GM10266 (cell line): ENCODE data around the gene UGT1A7.

ENCODE experiments used
- DNase-seq: peaks from one replicate; pipeline ENCODE4 v3.0.0; 2012; ENCODE audit errors: extremely low spot score
- TF ChIP-seq, protein P1 (sequence below): IDR thresholded peaks from 2 replicates; pipeline ENCODE4 v1.5.1; 2012; ENCODE audit warnings: mild to moderate bottlenecking, low read depth; ENCODE audit not compliant: control insufficient read depth, insufficient read depth; ENCODE audit errors: missing control alignments

Gene UGT1A7

GRCh38 chr2:233768076-233768475 lies 86.4 kb downstream of the UGT1A7 start:
- DNase-seq, result no peak
- TF ChIP-seq, protein P1, sequence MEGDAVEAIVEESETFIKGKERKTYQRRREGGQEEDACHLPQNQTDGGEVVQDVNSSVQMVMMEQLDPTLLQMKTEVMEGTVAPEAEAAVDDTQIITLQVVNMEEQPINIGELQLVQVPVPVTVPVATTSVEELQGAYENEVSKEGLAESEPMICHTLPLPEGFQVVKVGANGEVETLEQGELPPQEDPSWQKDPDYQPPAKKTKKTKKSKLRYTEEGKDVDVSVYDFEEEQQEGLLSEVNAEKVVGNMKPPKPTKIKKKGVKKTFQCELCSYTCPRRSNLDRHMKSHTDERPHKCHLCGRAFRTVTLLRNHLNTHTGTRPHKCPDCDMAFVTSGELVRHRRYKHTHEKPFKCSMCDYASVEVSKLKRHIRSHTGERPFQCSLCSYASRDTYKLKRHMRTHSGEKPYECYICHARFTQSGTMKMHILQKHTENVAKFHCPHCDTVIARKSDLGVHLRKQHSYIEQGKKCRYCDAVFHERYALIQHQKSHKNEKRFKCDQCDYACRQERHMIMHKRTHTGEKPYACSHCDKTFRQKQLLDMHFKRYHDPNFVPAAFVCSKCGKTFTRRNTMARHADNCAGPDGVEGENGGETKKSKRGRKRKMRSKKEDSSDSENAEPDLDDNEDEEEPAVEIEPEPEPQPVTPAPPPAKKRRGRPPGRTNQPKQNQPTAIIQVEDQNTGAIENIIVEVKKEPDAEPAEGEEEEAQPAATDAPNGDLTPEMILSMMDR, result no peak

DNA sequence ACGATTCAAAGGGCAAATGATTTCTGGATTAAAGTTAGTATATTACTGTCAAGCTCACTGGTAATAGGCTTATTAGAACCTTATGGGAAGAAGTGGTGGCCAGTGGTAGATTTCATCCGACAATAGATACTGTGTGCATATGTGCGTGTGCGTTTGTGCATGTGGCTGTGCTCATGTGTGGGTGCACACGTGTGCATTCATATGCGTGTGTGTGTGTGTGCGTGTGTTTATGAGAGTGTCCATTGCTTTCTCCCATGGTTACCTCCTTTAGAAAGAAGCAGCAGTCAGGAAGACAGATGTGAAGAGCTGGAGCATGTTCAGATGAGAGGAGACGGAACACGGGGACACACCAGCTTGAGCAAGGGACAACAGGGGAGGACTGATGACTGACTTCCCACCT lies 87.6 kb downstream of the UGT1A7 start:
- DNase-seq, result no peak
- TF ChIP-seq, protein P1, result no peak

GRCh38 chr2:233772153-233772552 lies 90.5 kb downstream of the UGT1A7 start:
- DNase-seq, result no peak
- TF ChIP-seq, protein P1, result no peak

- DNase-seq, result no peak
Measured at GRCh38 chr2:233772583-233772982, 90.9 kb downstream of the UGT1A7 start.

DNA sequence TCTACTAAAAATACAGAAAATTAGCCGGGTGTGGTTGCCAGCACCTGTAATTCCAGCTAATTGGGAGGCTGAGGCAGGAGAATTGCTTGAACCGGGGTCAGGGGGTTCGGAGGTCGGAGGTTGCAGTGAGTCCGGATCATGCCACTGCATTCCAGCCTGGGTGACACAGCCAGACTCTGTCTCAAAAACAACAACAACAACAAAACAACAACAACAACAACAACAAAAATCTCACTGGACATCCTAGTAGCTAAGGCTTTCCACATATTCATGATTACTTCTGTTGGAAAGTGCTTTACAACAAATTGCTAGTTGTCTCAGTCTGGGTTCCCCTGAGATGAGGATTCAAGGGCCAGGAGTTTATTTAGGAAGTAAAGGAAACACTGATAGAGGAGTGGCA lies 92.2 kb downstream of the UGT1A7 start:
- DNase-seq, result no peak
- TF ChIP-seq, protein P1, result no peak

More at GRCh38 chr2:233772583-233772982, 90.9 kb downstream of the UGT1A7 start:
- TF ChIP-seq, protein P1, result no peak

- TF ChIP-seq, protein P1, result no peak
- DNase-seq, result no peak
Measured at GRCh38 chr2:233775414-233775813, 93.7 kb downstream of the UGT1A7 start.

- TF ChIP-seq, protein P1, result no peak
- DNase-seq, result no peak
Measured at GRCh38 chr2:233778030-233778429, 96.3 kb downstream of the UGT1A7 start, which contains the start of gene MROH2A. TSS of gene MROH2A (plus strand) at chr2:233778330. CDS start at chr2:233779359, 1,029 bp downstream.
